ENCODE results near the gene SHISA3.

The SHISA3 gene

DNA sequence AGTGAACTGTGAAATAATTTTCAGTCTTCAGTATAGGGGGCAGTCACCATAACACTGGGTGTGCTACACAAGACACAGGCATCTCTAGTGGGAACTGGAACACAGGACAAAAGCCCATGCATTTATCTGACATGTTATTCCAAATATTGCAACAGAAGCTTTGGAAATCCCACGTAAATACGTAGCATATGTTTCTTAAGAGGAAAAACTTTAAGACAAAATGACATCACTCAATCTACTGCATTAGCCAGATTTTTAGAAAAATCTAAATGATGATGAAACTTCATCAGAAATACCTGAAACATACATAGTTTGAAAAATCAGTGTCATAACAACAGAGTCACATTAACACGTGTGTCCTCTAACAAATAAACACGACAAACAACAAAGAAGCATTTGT, 14.5 kb downstream of the SHISA3 start:
- WGBS, 2 donors (ENCODE audit: extremely low coverage in 2 of 2, insufficient read length in 2 of 2, insufficient replicate concordance in 1 of 2): no CpG with 5 or more reads among the region's 4 CpGs
- no peak overlapping the region for H2AFZ ChIP-seq (ENCODE audit: low read length)
- no peak overlapping the region for H3K9ac ChIP-seq (ENCODE audit: low read depth, low read length, poor library complexity)
- H3K9me3 ChIP-seq (replicated peaks in 1 of 2; ENCODE audit: control insufficient read depth in 2 of 2, insufficient read depth in 1 of 2, low read depth in 1 of 2, low read length in 2 of 2): no peaks in the 10 kb centered on the region
- H2BK12ac ChIP-seq (ENCODE audit: low read length): no peak overlapping the region
- no peak overlapping the region for H3K4me2 ChIP-seq (ENCODE audit: insufficient read depth, low read length, poor library complexity, severe bottlenecking)
- H3K4me1 ChIP-seq (ENCODE audit: control insufficient read depth in 2 of 2, insufficient read depth in 1 of 2, low read depth in 1 of 2, low read length in 2 of 2): no peaks in the 10 kb centered on the region
- no peak overlapping the region for H2BK5ac ChIP-seq (ENCODE audit: low read length)
- DNase-seq (ENCODE audit: low spot score): no peak
- H3K14ac ChIP-seq (ENCODE audit: low read length): no peak overlapping the region
- no peak overlapping the region for H3K4me3 ChIP-seq (ENCODE audit: low read length in 2 of 2)
- H2BK120ac ChIP-seq (ENCODE audit: low read depth, low read length): no peak overlapping the region
- H2BK15ac ChIP-seq (ENCODE audit: low read length): no peak overlapping the region
- no peak overlapping the region for H2AK5ac ChIP-seq (ENCODE audit: low read depth, low read length)
- H3K4ac ChIP-seq (ENCODE audit: low read length): no peak overlapping the region
- no peaks in the 10 kb centered on the region for H3K27me3 ChIP-seq (ENCODE audit: control insufficient read depth in 3 of 3, insufficient read depth in 3 of 3, low read depth in 1 of 3, low read length in 3 of 3)
- no peak overlapping the region for H3K27ac ChIP-seq (replicated peaks; ENCODE audit: low read length)
- no peaks in the 10 kb centered on the region for H3K36me3 ChIP-seq (replicated peaks in 1 of 2; ENCODE audit: control insufficient read depth in 2 of 2, insufficient read depth in 2 of 2, low read length in 2 of 2)
- H3K23ac ChIP-seq (ENCODE audit: low read depth, low read length, poor library complexity): no peak overlapping the region
- no peak overlapping the region for H4K91ac ChIP-seq (ENCODE audit: low read depth, low read length, poor library complexity)
- no peaks in the 10 kb centered on the region for H3K79me1 ChIP-seq (ENCODE audit: low read depth, low read length)
- H3K18ac ChIP-seq (ENCODE audit: low read length): no peak overlapping the region
- no peak overlapping the region for H4K8ac ChIP-seq (ENCODE audit: low read depth, low read length)

DNA sequence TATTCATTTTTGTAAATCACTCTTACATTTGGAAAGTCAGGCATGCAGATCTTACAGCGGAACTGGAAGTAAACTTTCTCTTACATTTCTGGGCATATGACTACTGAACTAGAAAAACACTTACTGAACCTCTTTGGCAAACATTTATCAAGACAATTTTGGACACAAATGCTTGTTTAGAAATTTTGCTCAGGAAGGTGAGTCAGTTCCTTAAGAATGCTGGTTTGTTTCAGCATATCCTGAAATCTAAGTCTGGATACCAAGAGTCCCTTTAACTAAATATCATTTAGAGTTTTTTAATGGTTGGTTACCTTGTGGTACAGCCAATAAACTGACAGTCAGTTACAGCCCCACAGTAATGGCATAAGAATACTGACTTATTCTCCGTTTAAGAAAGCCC, 15.0 kb downstream of the SHISA3 start:
- no CpG with 5 or more reads among the region's 2 CpGs for WGBS, 2 donors (ENCODE audit: extremely low coverage in 2 of 2, insufficient read length in 2 of 2, insufficient replicate concordance in 1 of 2)

DNA sequence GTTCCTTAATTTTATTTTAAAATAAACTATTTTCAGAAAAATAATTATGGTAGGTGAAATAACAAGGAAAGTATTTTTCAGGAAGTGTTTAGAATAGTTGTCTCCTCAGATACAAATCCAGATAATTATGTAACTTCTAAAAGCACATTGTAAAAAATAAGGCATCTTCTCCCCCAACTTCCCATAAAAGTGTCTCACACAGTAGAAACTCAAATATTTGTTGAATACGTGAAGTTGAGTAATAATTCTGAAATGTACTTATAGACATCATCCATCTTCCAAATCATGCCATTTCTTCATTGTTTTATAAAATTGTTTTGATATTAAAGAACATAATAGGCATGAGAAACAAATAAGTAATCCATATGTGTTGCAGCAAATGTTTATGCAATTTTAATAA, 18.0 kb downstream of the SHISA3 start:
- Histone ChIP-seq H3K27ac (replicated peaks; ENCODE audit: low read length) (no peak overlapping the region), H3K23ac (ENCODE audit: low read depth, low read length, poor library complexity) (no peak overlapping the region), H3K4ac (ENCODE audit: low read length) (no peak overlapping the region), H3K27me3 (ENCODE audit: control insufficient read depth in 3 of 3, insufficient read depth in 3 of 3, low read depth in 1 of 3, low read length in 3 of 3) (no peaks in the 10 kb centered on the region), H3K9ac (ENCODE audit: low read depth, low read length, poor library complexity) (no peak overlapping the region), H3K18ac (ENCODE audit: low read length) (no peak overlapping the region), H2BK15ac (ENCODE audit: low read length) (no peak overlapping the region), H2BK120ac (ENCODE audit: low read depth, low read length) (no peak overlapping the region), H2BK5ac (ENCODE audit: low read length) (no peak overlapping the region), H3K36me3 (replicated peaks in 1 of 2; ENCODE audit: control insufficient read depth in 2 of 2, insufficient read depth in 2 of 2, low read length in 2 of 2) (no peaks in the 10 kb centered on the region), H3K79me1 (ENCODE audit: low read depth, low read length) (no peaks in the 10 kb centered on the region), H3K4me2 (ENCODE audit: insufficient read depth, low read length, poor library complexity, severe bottlenecking) (no peak overlapping the region), H2AFZ (ENCODE audit: low read length) (no peak overlapping the region), H2BK12ac (ENCODE audit: low read length) (no peak overlapping the region), H3K4me3 (ENCODE audit: low read length in 2 of 2) (no peak overlapping the region), H4K8ac (ENCODE audit: low read depth, low read length) (no peak overlapping the region), H4K91ac (ENCODE audit: low read depth, low read length, poor library complexity) (no peak overlapping the region), H3K14ac (ENCODE audit: low read length) (no peak overlapping the region), H3K4me1 (ENCODE audit: control insufficient read depth in 2 of 2, insufficient read depth in 1 of 2, low read depth in 1 of 2, low read length in 2 of 2) (no peaks in the 10 kb centered on the region), H2AK5ac (ENCODE audit: low read depth, low read length) (no peak overlapping the region), H3K9me3 (replicated peaks in 1 of 2; ENCODE audit: control insufficient read depth in 2 of 2, insufficient read depth in 1 of 2, low read depth in 1 of 2, low read length in 2 of 2) (no peaks in the 10 kb centered on the region)
- WGBS, 2 donors (ENCODE audit: extremely low coverage in 2 of 2, insufficient read length in 2 of 2, insufficient replicate concordance in 1 of 2): no CpG with 5 or more reads among the region's 1 CpG
- no peak for DNase-seq (ENCODE audit: low spot score)

More for the DNA sequence above, 15.0 kb downstream of the SHISA3 start:
- Histone ChIP-seq H3K4ac (ENCODE audit: low read length) (no peak overlapping the region), H2BK12ac (ENCODE audit: low read length) (no peak overlapping the region), H3K36me3 (replicated peaks in 1 of 2; ENCODE audit: control insufficient read depth in 2 of 2, insufficient read depth in 2 of 2, low read length in 2 of 2) (no peaks in the 10 kb centered on the region), H2BK120ac (ENCODE audit: low read depth, low read length) (no peak overlapping the region), H2BK15ac (ENCODE audit: low read length) (no peak overlapping the region), H3K9me3 (replicated peaks in 1 of 2; ENCODE audit: control insufficient read depth in 2 of 2, insufficient read depth in 1 of 2, low read depth in 1 of 2, low read length in 2 of 2) (no peaks in the 10 kb centered on the region), H3K27me3 (ENCODE audit: control insufficient read depth in 3 of 3, insufficient read depth in 3 of 3, low read depth in 1 of 3, low read length in 3 of 3) (no peaks in the 10 kb centered on the region), H3K4me2 (ENCODE audit: insufficient read depth, low read length, poor library complexity, severe bottlenecking) (no peak overlapping the region), H2AFZ (ENCODE audit: low read length) (no peak overlapping the region), H3K23ac (ENCODE audit: low read depth, low read length, poor library complexity) (no peak overlapping the region), H3K79me1 (ENCODE audit: low read depth, low read length) (no peaks in the 10 kb centered on the region), H4K8ac (ENCODE audit: low read depth, low read length) (no peak overlapping the region), H3K9ac (ENCODE audit: low read depth, low read length, poor library complexity) (no peak overlapping the region), H4K91ac (ENCODE audit: low read depth, low read length, poor library complexity) (no peak overlapping the region), H3K14ac (ENCODE audit: low read length) (no peak overlapping the region), H3K27ac (replicated peaks; ENCODE audit: low read length) (no peak overlapping the region), H2BK5ac (ENCODE audit: low read length) (no peak overlapping the region), H3K4me3 (ENCODE audit: low read length in 2 of 2) (no peak overlapping the region), H3K4me1 (ENCODE audit: control insufficient read depth in 2 of 2, insufficient read depth in 1 of 2, low read depth in 1 of 2, low read length in 2 of 2) (no peaks in the 10 kb centered on the region), H2AK5ac (ENCODE audit: low read depth, low read length) (no peak overlapping the region), H3K18ac (ENCODE audit: low read length) (no peak overlapping the region)
- DNase-seq (ENCODE audit: low spot score): no peak

DNA sequence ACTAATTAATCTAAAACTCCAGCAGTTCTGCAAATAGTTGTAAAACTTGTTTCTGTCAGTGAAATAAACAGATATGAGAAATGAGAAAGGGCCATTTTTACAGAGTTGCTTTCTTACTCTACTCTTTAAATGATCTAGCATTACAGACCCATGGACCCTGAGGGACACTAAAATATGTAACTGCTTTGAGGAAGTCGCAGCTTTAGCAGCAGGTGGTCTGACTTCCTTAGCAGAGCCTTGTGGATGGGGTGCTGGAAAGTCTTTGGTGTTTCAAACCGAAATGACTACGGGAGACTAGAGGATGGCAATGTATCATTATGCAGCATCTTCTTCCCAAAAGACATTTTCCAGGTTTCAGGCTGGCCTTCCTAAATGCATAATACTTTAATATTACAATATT, 18.7 kb downstream of the SHISA3 start:
- Histone ChIP-seq H3K4me3 (ENCODE audit: low read length in 2 of 2) (no peak overlapping the region), H2AFZ (ENCODE audit: low read length) (no peak overlapping the region), H4K91ac (ENCODE audit: low read depth, low read length, poor library complexity) (no peak overlapping the region), H3K79me1 (ENCODE audit: low read depth, low read length) (no peaks in the 10 kb centered on the region), H2BK15ac (ENCODE audit: low read length) (no peak overlapping the region), H3K9ac (ENCODE audit: low read depth, low read length, poor library complexity) (no peak overlapping the region), H3K4me2 (ENCODE audit: insufficient read depth, low read length, poor library complexity, severe bottlenecking) (no peak overlapping the region), H3K27me3 (ENCODE audit: control insufficient read depth in 3 of 3, insufficient read depth in 3 of 3, low read depth in 1 of 3, low read length in 3 of 3) (no peaks in the 10 kb centered on the region), H3K4me1 (ENCODE audit: control insufficient read depth in 2 of 2, insufficient read depth in 1 of 2, low read depth in 1 of 2, low read length in 2 of 2) (no peaks in the 10 kb centered on the region), H2BK12ac (ENCODE audit: low read length) (no peak overlapping the region), H3K18ac (ENCODE audit: low read length) (no peak overlapping the region), H2AK5ac (ENCODE audit: low read depth, low read length) (no peak overlapping the region), H3K23ac (ENCODE audit: low read depth, low read length, poor library complexity) (no peak overlapping the region), H3K4ac (ENCODE audit: low read length) (no peak overlapping the region), H3K14ac (ENCODE audit: low read length) (no peak overlapping the region), H3K36me3 (replicated peaks in 1 of 2; ENCODE audit: control insufficient read depth in 2 of 2, insufficient read depth in 2 of 2, low read length in 2 of 2) (no peaks in the 10 kb centered on the region), H2BK5ac (ENCODE audit: low read length) (no peak overlapping the region), H3K27ac (replicated peaks; ENCODE audit: low read length) (no peak overlapping the region), H2BK120ac (ENCODE audit: low read depth, low read length) (no peak overlapping the region), H3K9me3 (replicated peaks in 1 of 2; ENCODE audit: control insufficient read depth in 2 of 2, insufficient read depth in 1 of 2, low read depth in 1 of 2, low read length in 2 of 2) (no peaks in the 10 kb centered on the region), H4K8ac (ENCODE audit: low read depth, low read length) (no peak overlapping the region)
- no peak for DNase-seq (ENCODE audit: low spot score)
- no CpG with 5 or more reads among the region's 3 CpGs for WGBS, 2 donors (ENCODE audit: extremely low coverage in 2 of 2, insufficient read length in 2 of 2, insufficient replicate concordance in 1 of 2)
